Left ventricle myocardium inferior (tissue), 1 donor: ENCODE data around the gene CDH9. TPM values are rescaled to one million over a fixed set of nuclear protein-coding genes. Genes with fewer than 3 reads are reported as not detected.
"Not testable (repeated sequence)": the region's sequence is repeated elsewhere in the genome, so short reads cannot be mapped to it uniquely, and the experiment has no call there.

Experiments
- DNase-seq: peaks from one replicate; pipeline ENCODE4 v3.0.0-alpha.2; 2020
- H3K27ac ChIP-seq: fragments of 200-600 bp; replicated peaks from 2 replicates; pipeline ENCODE4 v1.8.0; 2021
- H3K27me3 ChIP-seq: fragments of 200-600 bp; 2 replicates; pipeline ENCODE4 v1.8.0; 2021; ENCODE audit warnings: low read depth
- H3K36me3 ChIP-seq: fragments of 200-600 bp; 2 replicates; pipeline ENCODE4 v1.8.0; 2021
- H3K4me1 ChIP-seq: fragments of 200-600 bp; 2 replicates; pipeline ENCODE4 v1.8.0; 2021
- H3K4me3 ChIP-seq: fragments of 200-600 bp; 2 replicates; pipeline ENCODE4 v1.8.0; 2021; ENCODE audit warnings: mild to moderate bottlenecking, moderate library complexity
- H3K9me3 ChIP-seq: fragments of 200-600 bp; replicated peaks from 2 replicates; pipeline ENCODE4 v1.8.0; 2021
- intact Hi-C: fragments of 100-400 bp; cut with micrococcal nuclease; formaldehyde crosslinking; loops from one replicate; pipeline ENCODE4 v1.11.0; 2022
- total RNA-seq: library from RNA; stranded (reverse); fragmentation: NEBNext Ultra II Directional; extraction: Animal tissue kit (Norgen Biotek cat#: 25700); gene quantifications from one replicate; pipeline ENCODE4 v1.2.1, GENCODE V29; 2021
- TF ChIP-seq, protein P1 (sequence below): fragments of 200-600 bp; IDR thresholded peaks from 2 replicates; pipeline ENCODE4 v1.8.0; 2021; ENCODE audit warnings: antibody characterized with exemption, mild to moderate bottlenecking, borderline replicate concordance
- donor health status: DM: no; HTN: yes; CAD: no; lungs with severe emphysema.

CDH9 gene
- total RNA-seq, 1 donor from 2014 or later, result not detected

DNA sequence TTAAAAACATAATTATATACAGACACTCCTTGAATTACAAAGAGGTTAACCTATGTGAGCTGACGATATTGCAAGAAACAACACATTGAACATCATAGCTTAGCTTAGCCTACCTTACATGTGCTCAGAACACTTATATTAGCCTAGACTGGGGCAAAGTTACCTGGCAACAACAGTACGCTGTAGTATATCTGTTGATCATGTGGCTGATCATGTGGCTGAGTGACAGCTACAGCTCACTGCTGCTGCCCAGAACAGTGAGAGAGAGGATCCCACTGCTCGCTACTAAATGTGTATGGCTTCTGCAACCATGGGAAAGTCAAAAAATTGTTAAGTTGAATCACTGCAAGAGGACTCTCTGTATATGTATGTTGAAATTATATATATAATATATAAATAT is 169.9 kb downstream of the CDH9 start:
- intact Hi-C loops, result no loop called here
- Histone ChIP-seq H3K4me1 (no peaks in the 10 kb centered on the region), H3K27ac (no peak overlapping the region), H3K9me3 (no peaks in the 10 kb centered on the region), H3K27me3 (no peaks in the 10 kb centered on the region), H3K36me3 (no peaks in the 10 kb centered on the region), H3K4me3 (no peak overlapping the region)
- TF ChIP-seq, protein P1, sequence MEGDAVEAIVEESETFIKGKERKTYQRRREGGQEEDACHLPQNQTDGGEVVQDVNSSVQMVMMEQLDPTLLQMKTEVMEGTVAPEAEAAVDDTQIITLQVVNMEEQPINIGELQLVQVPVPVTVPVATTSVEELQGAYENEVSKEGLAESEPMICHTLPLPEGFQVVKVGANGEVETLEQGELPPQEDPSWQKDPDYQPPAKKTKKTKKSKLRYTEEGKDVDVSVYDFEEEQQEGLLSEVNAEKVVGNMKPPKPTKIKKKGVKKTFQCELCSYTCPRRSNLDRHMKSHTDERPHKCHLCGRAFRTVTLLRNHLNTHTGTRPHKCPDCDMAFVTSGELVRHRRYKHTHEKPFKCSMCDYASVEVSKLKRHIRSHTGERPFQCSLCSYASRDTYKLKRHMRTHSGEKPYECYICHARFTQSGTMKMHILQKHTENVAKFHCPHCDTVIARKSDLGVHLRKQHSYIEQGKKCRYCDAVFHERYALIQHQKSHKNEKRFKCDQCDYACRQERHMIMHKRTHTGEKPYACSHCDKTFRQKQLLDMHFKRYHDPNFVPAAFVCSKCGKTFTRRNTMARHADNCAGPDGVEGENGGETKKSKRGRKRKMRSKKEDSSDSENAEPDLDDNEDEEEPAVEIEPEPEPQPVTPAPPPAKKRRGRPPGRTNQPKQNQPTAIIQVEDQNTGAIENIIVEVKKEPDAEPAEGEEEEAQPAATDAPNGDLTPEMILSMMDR, result no peak
- DNase-seq, result no peak

DNA sequence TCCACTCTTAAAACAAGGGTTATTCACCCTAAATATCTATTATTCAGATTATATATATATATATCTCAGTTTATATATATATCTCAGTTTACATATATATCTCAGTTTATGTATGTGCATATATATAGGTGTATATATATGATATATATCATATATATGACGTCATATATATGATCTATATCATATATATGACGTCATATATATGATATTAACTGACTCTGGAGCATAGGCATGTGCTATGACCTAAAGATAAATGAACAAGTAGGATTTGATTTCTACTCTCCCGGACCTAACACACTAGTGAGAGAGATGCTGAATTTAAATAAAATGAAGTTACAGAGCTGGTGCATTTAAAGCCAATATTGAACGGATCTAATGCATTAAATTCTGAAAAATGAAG is 174.3 kb downstream of the CDH9 start:
- no peak for DNase-seq
- no peaks in the 10 kb centered on the region for H3K36me3 ChIP-seq
- no peak overlapping the region for H3K4me3 ChIP-seq
- H3K27ac ChIP-seq, result no peak overlapping the region
- no peaks in the 10 kb centered on the region for H3K4me1 ChIP-seq
- H3K27me3 ChIP-seq, result no peaks in the 10 kb centered on the region
- TF ChIP-seq, protein P1, result no peak
- H3K9me3 ChIP-seq, result no peaks in the 10 kb centered on the region
- intact Hi-C loops, result no loop called here

DNA sequence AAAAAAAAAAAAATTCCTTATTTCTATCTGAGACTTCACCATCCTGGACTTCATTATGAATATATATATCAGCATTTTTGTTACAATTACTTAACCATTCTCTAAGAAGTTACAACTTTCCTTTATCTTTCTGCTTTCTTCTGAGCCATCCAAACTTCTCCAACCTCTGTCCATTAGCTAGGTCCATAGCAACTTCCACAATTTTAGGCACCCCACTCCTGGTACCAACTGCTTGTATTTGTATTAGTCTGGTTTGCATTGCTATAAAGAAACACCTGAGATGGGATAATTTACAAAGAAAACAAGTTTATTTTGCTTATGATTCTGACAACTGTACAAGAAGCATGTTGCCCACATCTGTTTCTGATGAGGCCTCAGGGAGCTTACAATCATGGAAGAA is 182.1 kb downstream of the CDH9 start:
- DNase-seq, result no peak
- H3K27me3 ChIP-seq, result no peaks in the 10 kb centered on the region
- no peak overlapping the region for H3K27ac ChIP-seq
- no peak overlapping the region for H3K4me3 ChIP-seq
- H3K36me3 ChIP-seq, result no peaks in the 10 kb centered on the region
- TF ChIP-seq, protein P1, result no peak
- no peaks in the 10 kb centered on the region for H3K4me1 ChIP-seq
- intact Hi-C loops, result no loop called here
- peaks cover 47% of the 10 kb centered on the region for H3K9me3 ChIP-seq

DNA sequence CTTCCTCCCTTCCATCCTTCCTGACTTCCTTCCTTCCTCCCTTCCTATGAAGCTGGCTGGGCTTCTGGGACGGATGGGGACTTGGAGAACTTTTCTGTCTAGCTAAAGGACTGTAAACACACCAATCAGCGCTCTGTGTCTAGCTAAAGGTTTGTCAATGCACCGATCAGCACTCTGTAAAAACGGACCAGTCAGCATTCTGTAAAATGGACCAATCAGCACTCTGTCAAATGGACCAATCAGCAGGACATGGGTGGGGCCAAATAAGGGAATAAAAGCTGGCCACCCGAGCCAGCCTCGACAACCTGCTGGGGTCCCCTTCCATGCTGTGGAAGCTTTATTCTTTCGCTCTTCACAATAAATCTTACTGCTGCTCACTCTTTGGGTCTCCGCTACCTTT is 185.9 kb downstream of the CDH9 start:
- intact Hi-C loops, result not testable (repeated sequence)

DNA sequence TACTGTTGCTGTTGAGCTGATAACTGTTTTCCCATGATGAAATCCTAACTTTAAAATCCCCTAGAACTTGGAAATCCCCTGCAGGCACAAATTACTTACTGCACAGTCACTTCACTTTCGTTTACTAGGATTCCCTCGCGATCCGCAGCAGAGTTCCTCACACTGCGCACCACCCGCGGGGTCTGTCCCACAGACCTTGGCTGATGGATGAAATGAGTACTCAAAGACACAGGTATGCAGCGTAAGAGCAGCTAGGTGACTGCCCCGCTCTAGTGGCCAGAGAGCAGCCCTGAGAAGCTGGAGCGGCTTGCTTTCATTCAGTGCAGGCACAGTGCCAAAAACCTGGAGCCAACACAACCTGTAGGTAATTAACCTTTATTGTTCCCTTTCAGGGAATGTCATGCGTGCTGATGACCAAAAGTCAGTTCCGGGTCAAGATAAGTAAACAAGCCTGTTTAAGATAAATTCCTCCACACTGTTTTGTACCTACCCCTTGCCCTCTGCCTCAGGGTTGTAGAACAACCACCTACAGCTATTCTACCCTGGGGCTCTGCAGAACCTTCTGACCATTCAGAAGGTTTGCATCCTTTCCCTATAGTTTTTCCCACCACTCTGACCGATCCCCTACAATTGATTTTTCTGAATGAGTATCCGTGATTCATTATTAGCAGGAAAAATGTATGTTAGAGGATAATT is 191.2 kb downstream of the CDH9 start:
- no peak for DNase-seq
- H3K36me3 ChIP-seq, result no peaks in the 10 kb centered on the region
- TF ChIP-seq, protein P1, result no peak
- intact Hi-C loops, result no loop called here
- no peaks in the 10 kb centered on the region for H3K27me3 ChIP-seq
- no peaks in the 10 kb centered on the region for H3K4me1 ChIP-seq
- H3K9me3 ChIP-seq, result peaks cover 16% of the 10 kb centered on the region
- no peak overlapping the region for H3K4me3 ChIP-seq
- H3K27ac ChIP-seq, result no peak overlapping the region

More for the DNA sequence above, 185.9 kb downstream of the CDH9 start:
- not testable (repeated sequence) for H3K27me3 ChIP-seq, DNase-seq, H3K36me3 ChIP-seq, H3K4me3 ChIP-seq, H3K27ac ChIP-seq, H3K4me1 ChIP-seq
- peaks cover 47% of the 10 kb centered on the region for H3K9me3 ChIP-seq

DNA sequence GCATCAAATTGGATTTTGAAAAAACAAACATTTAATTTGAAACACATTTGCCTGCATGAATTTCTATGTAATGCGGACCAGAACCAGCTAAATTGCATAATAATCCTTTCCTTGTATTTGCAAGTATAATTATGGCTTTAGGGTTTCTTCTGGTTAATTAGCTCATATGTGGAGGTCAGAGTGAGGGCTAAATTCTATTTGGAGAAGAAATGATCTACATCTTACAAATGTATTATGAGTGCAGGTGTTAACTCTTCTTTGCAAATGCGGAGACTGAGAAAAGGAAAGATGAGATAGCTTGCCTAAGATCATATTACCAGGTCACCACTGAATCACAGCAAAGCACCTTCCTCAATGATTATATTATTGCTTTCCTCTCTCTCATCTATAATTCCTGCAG is 194.7 kb downstream of the CDH9 start:
- H3K27me3 ChIP-seq, result no peaks in the 10 kb centered on the region
- H3K27ac ChIP-seq, result no peak overlapping the region
- no peak overlapping the region for H3K4me3 ChIP-seq
- TF ChIP-seq, protein P1, result no peak
- peaks cover 6% of the 10 kb centered on the region for H3K9me3 ChIP-seq
- intact Hi-C loops, result no loop called here
- H3K36me3 ChIP-seq, result no peaks in the 10 kb centered on the region
- no peaks in the 10 kb centered on the region for H3K4me1 ChIP-seq
- no peak for DNase-seq
